RPMI7951 (cell line): ENCODE measurements around the gene TATDN2. TPM values are rescaled to one million over a fixed set of nuclear protein-coding genes. Genes with fewer than 3 reads are reported as not detected.
A peak's percentile ranks its signal among the peaks of the same experiment; 100 is the strongest.
"Not testable (repeated sequence)": the region's sequence is repeated elsewhere in the genome, so short reads cannot be mapped to it uniquely, and the experiment has no call there.

Experiments used
- DNase-seq: peaks from one replicate; pipeline ENCODE4 v3.0.0-alpha.2; 2012; ENCODE audit warnings: low read depth
- total RNA-seq: library from RNA; depleted of rRNA; stranded (reverse); fragments of >200 nt; shearing (Covaris generic); gene quantifications from 2 replicates; pipeline ENCODE4 v1.2.3, GENCODE V29; 2014

The TATDN2 gene
- total RNA-seq, 1 experiment from 2014 or later = 13.7 TPM

DNA sequence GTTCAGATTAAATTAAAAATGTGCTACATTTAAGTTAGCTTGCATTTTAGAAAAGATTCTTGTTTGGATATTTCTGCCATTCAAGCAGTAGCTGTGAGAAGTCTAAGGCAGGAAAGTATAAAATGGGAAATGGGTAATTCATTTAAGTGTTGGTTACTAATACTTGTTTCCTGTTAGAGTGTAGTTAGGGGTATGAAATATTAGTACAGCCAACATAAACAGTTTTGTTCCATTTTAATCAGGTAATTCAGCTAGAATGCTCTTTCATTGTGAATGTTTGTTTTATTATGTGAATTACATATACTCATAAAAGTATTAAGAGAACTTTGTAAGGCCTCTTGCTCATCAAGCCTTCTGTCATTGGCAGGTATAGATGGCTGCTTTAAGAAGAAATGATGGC is 19.9 kb downstream of the TATDN2 start:
- no peak for DNase-seq

DNA sequence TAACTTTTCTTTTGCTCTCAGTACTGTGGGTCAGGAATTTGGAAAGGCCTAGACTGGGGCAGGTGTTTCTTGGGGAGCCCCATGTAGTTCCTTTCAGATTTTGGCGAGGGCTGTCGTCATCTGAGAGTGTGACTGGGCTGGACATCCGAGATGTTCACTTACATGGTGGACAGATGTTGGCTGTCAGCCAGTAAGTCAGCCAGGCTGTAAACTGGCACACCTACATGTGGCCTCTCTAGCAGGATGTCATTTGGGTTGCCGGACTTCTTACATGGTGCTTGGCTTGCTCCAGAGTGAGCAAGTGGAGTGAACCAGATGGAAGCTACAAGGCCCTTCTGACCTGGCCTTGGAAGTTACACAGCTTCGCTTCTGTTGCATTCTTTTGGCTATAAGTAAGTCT is 20.7 kb downstream of the TATDN2 start:
- no peak for DNase-seq

DNA sequence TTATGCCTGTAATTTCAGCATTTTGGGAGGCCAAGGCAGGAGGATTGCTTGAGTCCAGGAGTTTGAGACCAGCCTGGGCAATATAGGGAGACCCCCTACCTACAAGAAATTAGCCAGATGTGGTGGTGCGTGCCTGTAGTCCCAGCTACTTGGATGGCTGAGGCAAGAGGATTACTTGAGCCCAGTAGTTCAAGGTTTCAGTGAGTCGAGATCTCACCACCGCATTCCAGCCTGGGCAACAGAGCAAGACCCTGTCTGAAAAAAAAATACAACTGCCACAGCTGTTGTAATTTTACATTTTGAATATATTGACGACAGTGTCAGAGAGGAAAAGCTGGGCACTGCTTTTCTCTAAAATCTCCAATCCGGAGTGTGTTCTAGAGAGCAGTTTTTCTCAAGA is 21.2 kb downstream of the TATDN2 start:
- DNase-seq = no peak

DNA sequence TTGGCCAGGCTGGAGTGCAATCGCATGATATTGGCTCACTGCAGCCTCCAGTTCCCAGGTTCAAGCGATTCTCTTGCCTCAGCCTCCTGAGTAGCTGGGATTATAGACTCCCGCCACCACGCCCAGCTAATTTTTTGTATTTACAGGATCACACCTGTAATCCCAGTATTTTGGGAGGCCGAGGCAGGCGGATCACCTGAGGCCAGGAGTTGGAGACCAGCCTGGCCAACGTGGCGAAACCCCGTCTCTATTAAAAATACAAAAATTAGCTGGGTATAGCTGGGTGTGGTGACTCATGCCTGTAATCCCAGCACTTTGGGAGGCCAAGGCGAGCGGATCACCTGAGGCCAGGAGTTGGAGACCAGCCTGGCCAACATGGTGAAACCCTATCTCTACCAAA is 24.2 kb downstream of the TATDN2 start:
- DNase-seq = not testable (repeated sequence)

DNA sequence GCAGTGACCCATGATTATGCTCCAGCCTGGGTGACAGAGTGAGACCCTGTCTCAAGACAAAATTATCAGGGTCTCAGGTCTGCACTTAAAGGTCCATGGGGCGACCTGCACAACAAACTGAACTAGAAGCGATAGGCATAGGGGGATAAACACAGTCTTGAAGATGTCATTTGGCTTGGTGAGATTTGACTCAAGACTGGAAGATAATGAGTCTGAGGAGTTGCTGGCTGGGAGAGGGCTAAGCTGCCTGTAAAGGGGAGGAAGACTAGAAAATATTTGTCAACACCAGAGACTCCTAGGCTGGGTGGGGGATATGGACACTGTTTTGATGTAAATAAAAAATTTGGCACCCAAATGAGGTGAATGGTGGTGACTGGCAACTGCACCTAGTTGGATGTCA is 24.7 kb downstream of the TATDN2 start:
- no peak for DNase-seq

DNA sequence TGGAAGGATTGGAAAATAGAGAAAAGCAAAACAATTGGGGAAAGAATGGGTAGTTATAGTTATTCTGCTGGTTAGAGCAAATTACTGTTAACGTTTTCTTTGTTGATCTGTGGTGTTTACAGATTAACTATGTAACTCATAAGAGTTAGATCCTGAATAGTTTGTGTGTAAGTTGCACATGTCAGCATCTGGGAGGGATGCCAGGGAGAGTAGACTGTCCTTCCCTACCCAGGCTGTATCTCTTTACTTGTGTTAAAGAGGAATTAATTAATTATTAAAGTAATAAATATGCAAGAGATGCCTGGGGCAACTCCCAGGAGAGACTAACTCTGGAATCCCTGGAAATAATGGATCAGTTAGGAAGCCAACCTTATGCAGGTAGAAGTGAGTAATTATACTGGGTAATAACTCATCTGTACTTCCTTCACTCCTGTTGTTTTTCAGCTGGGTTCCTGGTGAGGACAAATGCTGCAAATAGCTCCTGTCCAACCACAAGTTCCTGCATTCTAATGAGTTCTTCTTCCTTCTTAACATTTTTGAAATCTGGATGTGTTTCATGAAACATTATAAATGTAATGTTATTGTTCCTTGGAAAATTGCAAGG is 25.5 kb downstream of the TATDN2 start:
- no peak for DNase-seq

DNA sequence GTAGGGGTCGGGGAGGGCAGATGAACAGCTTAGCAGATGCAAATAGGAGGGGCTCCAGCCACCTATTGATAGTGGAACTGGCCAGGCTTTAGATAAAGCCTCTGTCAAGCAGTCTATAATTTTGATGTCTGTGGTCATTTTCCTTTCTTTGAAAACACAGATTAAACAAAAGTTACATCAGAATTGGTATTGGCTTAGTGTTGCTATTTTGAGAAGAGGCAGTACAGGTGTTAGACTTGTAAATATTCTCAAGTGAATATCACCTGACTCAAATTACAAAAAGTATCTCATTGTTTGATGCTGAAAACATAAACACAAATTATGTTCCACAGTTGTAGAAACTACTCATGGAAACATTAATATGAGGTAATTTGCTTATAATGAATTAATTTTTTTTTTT is 26.3 kb downstream of the TATDN2 start:
- DNase-seq = no peak

DNA sequence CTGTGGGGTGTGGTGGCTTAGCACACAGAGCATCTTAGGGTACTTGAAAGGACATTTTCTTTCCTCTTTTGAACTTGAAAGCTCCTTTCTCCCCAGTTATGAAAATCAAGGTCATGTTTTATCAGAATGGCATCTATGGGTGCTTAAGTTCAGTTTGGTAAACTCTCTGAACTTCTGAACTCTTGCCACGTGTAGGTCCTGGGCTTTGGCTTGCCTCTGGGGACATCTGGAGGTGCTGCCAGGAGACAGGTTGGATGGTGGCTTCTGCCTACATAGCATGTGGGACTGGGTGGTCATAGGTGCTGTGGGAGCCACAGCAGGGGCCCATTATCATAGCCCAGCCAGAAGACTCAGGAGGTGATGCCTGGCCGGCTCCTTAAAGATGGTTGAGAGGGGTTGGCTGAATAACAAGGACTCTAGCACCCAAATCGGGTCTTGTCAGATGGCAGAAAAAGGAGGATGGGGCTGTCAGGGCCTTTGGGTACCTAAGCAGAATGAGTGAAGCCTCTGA is 28.9 kb downstream of the TATDN2 start:
- no peak for DNase-seq

DNA sequence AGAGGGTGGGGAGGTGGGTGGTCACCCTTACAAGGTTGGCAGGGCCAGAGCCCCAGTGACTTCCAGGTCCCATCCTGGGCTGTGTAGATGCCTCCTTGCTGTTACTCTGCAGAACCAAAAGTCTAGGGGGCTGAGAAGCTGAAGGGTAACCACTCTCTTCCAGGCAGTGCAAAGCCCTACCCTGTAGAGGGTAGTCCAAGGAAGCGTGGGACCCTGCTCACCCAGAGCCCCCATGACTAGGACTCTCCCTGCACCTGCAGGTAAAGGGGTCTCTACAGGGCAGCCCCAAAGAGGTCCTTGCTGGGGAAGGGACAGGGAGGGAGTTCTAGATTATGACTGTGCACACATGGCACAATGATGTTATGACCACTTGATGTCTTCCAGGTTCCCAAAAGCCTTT is 30.2 kb downstream of the TATDN2 start:
- no peak for DNase-seq

DNA sequence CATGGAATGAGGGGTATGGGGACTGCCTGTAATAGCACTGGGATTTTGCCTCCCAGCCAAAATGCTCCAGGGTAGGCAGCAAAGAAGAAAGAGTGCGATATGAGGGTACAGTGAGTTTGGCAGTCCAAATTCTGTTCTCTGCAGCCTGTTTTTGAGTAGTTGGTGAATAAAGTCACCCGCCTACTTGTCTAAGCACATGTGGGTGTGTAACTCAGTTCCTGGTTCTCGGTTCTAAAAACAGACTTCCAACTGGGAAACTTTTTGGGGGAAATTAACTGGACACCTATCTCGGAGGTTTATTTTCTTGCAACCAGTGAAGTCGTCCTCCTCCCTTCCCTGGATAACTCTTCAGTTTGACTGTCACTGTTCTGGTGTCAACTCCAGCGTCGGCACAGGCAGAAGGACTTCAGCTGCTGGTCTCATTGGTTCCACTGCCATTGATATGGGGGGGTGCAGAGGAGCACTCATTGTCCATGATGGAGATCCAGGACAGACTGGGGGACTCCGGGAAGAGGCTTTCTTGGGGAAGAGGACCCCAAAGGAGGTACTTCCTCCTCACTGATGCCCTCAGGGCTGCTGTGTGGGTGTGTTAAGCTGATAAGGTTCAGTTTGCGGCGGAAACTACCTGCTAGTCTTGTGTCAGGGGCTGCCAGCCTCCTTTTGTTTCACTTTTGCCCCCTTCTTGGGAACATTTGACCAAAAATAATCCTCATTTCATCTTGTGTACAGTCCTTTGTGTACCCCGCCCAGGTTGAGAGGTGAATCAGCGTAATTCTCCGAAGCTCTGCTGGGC is 31.3 kb downstream of the TATDN2 start:
- no peak for DNase-seq

DNA sequence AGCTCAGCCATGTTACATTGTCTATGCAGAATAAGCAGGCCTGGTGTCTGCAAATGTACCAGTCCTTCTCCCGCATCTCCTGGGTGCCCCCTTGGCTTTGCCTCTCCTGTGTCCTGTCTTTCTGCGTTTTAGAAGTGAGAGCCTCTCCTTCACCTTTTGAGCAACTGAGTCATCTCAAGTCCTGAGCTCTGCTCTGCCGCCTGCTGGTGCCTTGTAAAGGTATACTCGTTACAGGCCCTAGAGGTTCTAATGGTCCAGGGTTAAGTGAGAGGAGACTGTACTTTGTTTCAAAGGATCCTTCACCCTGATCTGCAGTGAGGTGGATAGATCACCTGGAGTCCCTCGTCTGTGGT is 31.9 kb downstream of the TATDN2 start:
- DNase-seq = no peak

DNA sequence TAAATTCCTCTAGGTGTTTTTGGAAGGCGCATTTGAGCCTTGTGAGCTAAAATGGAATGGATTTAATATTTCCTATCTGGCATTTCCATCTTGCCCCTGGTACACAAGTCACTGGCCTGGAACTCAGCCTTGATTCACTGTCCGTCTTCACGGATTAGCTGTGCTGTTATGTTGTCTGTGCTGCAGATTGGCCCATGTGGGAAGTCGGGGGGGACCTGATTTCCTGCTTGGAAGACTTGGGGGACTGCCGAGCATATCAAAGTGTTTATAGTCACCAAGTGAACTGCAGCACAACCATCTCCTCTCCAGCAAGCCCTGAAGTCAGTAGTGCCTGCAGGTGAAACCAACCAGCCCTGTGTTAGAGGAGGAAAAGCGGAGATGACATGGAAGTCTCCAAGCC is 32.3 kb downstream of the TATDN2 start:
- no peak for DNase-seq

DNA sequence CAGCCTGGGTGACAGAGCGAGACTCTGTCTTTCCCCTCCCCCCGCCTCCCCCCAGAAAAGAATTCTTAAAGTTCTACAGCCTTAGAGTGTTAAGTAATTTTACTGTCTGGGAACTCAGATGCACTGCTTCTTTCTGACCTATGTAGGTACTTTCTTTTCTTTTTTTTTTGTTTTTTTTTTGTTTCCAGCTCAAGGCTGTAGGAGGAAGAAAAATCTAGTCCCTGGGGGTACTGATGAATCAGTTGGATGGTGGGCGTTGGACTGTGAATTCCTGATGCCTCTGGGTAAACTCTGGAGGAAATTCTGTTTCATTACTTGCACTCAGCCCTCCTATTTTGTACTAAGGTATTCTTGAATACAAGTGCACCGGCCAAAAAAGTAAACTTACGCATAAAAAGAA is 33.7 kb downstream of the TATDN2 start:
- DNase-seq = no peak

DNA sequence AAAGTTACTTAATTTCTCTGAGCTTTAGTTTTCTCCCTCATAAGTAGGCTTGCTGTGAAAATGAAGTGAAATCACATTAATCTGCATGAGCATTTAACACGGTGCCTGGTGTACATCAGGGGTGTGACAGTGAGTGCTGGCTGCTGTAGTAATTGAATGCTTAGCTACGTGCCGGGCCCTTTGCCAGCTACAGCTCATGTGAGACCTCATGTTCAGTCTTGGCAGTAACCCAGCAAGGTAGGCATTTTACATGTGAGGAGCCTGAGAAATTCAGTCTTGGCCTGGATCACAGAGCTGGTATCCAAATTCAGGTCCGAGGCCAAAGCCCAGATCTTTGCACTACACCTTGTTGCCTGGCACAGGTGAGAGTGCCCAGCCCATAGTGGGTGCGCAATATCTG is 35.4 kb downstream of the TATDN2 start:
- DNase-seq = no peak

DNA sequence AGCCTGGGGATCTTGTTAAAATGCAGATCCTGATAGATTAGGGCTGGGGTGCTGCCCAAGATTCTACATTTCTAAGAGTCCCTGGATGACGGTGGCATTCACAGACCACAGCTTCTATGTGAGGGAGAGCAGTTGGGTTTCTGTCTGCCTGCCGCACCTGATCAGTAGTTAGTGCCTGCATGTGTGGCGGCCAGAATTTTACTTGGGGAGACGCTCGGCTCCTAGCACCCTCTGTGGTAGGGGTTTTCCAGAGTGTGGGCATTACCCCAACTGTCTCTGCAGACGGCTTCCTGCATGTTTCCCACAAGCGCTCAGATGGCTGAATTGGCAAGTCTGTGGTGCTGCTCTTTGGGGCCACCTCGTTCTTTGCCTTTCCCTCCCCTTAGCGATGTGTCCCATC is 36.2 kb downstream of the TATDN2 start:
- DNase-seq = no peak

DNA sequence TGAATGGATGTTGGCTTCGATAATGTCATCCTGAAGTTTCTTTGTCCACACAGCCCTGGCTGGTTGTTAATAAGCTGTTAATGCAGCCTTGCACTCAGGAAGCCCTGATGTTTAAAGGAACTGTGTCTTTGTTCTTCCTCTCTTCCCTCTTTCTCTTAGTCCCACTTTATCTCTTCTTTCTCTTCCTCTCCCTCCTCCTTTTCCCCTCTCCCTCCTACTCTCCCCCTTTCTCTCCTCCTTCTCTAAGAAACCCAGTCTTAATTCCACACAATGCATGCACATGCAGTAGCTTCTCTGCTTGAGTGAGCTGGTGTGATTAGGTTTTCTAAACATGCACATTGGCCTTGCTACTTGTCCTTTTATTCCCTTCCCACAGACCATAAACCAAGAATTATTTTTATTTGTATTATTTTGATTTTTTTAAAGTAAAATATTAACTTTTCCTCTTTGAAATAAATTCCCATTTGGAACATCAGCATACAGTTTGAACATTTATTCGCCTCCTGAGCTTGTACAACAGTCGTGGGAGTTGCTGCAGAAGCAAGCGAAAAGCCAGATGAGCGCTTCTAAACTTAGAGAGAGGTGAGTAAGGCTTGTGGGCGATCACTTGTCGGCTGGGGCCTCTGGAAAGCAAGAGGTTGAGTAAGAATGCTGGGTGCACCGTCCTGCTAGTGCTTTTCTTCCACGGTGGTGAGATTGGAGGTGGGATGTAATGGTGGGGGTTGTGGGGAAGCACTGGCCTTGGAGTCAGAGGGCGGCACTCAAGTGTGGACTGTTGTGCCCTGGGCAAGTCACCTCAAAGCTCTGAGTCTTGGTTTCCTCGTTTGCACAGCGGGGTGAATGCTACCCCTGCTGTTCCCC is 37.2 kb downstream of the TATDN2 start:
- no peak for DNase-seq

DNA sequence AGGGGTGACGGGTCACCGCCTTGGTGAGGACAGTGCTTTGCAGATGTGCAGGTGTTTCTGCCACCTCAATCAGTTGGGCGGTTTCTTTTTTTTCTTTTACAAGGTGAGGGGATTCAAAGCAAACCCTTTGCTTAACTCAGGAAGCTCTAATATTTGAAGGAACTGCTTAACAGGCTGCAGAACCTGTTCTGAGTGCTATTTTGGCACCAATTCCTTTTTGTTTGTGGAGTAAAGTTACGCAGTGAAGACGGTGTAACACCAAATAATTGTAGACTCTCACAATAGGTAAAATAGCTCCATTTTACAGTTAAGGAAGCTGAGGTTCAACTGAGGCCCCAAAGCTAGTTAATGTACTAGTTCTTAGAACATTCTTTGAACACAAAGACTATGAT is 37.9 kb downstream of the TATDN2 start:
- no peak for DNase-seq

DNA sequence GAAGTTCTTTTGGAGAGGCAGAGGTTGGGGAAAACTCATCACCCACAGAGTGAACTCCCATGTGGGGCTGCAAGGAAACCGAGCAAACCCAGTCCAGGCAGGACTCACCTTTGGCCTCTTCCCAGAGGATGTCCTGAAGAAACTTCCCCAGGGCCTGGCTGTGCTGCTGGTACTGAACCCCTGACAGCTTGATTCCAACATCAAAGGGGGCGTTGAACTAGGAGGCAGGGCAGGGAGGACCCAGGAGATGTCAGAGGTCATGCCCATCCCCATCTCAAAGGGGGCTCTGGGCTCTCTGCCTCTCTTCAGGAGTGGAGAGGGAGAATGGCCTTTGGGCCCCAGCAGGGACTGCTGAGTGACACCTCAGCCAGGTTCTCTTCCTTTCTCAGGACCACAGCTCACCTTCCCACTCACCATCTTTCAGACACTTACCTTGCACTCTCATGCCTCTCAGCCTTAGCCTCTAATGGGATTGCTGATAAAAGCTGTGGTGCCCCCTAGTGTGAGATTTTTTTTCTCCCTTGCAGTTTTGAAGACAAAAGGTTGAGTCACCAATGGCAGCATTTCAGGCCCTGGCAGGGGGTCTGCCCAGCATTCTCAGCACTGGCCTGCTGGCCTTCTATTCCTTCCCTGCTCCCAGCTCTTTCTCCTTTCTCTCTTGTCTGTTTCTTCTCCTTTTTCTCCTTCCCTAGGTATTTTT is 38.5 kb downstream of the TATDN2 start:
- peak; percentile 53 for DNase-seq

DNA sequence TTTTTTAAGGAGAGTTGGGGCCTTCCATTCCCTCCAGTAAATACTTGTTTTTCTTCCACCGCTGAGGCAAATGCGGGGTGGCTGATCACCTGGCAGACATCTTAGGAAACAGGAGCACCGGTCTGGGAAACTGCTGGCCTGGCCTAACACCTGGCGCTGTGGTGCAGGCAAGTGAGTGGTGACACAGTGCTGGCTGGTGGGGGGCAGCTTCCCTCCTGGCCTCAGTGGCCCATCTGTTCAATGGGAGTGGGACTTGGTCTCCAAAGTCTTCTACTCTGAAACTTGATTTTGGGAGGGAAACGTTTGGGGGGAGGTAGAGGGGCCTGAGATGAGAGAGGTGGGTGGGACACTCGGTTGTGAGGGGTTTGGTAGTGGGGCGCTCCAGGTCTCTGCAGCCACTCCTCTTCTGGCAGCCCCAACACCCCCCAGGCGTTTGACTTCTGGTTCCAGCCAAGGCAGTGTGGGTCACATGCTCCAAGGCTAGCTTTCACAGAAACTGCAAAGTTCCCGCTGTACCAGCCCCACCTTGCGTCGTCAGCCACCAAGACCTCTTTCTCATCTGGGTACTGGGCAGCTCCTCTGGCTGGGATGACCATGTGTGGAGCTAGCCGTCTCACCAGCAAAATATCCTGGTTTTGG is 39.8 kb downstream of the TATDN2 start:
- no peak for DNase-seq

DNA sequence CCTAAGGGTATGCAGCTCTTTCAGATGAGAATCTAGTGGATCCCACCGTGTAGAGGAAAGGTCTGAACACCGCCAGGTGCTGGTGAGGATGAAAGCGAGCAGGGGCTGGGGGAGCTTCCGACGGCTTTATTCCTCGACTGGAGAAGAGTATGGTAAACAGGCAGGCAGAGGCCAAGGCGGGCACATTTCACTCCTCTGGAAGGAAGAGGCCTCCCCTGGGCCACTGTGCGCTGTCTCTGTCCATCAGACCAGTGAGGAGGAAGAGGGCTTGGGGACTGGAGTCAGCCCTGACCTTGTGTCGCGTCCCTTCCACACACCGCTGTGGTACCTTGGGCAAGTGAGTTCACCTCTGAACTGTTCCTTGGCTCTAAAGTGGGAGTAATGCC is 40.3 kb downstream of the TATDN2 start:
- no peak for DNase-seq

DNA sequence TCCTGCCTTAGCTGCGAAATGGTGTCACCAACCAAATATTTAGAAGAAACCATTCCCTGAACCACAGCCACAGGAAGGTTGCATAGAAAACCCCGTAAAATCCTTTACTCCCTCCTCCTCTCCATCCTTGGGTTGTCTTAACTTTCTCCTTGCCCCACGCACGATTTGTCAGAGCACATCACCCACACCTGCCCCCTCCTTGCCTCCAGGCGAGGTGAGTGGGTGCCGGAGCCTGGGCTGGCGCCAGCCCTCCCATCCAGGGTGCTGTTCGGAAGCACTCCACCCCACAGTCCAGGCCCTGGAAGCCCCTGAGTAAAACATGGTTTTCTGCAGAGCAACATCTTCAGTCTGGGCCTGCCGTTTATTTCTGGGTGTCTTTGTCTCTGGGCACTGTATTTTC is 40.8 kb downstream of the TATDN2 start:
- no peak for DNase-seq
